Medulla oblongata (tissue), 1 donor: ENCODE measurements around the gene ZFP36.
A peak's percentile ranks its signal among the peaks of the same experiment; 100 is the strongest.

Source experiments
- DNase-seq: peaks from one replicate; pipeline ENCODE4 v3.0.0-alpha.2; 2015; ENCODE audit errors: extremely low spot score

Gene ZFP36

GRCh38 chr19:39419003-39419402 is 12.4 kb downstream of the ZFP36 start:
- DNase-seq, result no peak

- DNase-seq, result no peak
Measured at GRCh38 chr19:39420769-39421168, 14.1 kb downstream of the ZFP36 start.

DNA sequence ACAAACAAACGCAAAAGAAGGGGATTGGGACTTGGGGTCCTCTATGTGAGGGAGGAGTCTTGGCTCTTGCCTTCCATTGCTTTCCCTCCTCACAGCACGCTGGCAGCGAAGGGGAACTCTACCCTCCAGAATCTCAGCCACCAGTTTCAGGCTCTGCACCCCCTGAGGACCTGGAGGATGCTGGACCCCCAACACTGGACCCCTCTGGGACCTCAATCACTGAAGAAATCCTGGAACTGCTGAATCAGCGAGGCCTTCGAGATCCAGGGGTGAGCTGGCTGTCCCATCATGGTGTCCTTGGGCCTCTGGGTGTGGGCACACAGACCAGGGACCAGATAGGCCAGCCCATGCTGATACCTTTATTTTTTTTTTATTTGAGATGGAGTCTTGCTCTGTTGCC is 15.4 kb downstream of the ZFP36 start:
- no peak for DNase-seq

DNA sequence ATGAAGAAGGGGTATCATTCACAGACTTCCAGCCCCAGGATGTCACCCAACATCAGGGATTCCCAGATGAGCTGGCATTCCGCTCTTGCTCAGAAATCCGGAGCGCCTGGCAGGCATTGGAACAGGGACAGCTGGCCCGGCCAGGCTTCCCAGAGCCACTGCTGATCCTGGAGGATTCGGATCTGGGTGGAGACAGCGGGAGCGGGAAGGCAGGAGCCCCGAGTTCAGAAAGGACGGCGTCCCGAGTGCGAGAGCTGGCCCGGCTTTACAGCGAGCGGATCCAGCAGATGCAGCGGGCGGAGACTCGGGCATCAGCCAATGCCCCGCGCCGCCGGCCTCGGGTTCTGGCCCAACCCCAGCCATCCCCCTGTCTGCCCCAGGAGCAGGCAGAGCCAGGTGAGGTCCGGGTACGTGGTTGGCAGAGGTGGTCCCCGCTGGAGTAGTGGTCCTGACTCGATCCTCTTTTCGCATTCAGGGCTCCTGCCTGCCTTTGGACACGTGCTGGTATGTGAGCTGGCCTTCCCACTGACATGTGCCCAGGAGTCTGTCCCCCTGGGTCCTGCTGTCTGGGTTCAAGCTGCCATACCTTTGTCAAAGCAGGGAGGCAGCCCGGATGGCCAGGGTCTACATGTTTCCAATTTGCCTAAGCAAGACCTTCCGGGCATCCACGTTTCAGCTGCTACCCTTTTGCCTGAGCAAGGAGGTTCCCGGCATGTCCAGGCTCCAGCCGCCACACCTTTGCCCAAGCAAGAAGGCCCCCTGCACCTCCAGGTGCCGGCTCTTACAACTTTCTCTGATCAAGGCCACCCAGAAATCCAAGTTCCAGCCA is 16.8 kb downstream of the ZFP36 start:
- DNase-seq, result no peak

DNA sequence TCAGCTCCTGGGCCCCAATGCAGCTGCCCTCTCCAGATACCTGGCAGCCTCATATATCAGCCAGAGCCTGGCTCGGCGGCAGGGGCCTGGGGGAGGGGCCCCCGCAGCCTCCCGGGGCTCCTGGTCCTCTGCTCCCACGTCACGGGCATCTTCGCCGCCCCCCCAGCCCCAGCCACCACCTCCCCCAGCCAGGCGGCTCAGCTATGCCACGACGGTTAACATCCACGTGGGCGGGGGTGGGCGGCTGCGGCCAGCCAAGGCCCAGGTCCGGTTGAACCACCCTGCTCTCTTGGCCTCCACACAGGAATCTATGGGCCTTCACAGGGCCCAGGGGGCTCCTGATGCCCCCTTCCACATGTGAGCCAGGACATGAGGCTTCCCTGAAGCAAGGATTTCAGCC is 18.3 kb downstream of the ZFP36 start:
- no peak for DNase-seq

DNA sequence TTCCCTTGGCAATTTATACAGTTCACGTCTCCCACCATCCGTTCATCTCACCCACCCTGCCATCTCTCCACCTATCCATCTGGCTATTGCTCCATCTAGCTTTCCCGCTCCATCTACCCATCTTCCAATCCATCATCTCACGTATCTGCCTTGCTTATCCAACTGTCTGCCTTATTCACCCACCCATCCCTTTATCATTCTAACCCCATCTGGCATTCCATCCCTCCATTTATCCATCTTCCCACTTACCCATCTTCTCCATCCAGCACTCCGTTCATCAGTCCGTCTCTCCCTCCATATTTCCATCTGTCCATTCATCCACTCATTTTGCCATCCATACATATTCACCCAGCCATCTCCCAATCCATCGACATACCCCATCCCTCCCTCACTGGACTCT is 19.1 kb downstream of the ZFP36 start:
- no peak for DNase-seq

DNA sequence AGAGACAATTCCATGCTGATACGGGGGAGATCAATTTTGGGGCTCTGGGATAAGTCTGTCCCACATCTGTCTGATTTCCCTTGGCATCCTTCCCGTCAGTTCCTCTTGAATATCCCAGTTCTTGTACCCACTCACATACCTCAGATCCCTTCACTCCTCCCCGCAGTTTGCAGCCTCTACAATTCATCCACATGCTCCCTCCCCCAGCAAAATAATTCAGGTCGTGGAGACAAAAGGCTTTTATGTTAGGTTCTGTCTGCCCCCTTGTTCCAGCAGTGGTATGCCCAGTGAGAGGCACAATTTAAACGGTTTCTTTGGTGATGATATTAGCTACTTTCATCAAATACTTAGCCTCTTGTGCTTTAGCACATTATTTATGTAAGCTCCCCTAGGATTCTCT is 19.5 kb downstream of the ZFP36 start:
- DNase-seq, result peak; percentile 35

GRCh38 chr19:39427707-39428106 is 21.1 kb downstream of the ZFP36 start:
- no peak for DNase-seq

DNA sequence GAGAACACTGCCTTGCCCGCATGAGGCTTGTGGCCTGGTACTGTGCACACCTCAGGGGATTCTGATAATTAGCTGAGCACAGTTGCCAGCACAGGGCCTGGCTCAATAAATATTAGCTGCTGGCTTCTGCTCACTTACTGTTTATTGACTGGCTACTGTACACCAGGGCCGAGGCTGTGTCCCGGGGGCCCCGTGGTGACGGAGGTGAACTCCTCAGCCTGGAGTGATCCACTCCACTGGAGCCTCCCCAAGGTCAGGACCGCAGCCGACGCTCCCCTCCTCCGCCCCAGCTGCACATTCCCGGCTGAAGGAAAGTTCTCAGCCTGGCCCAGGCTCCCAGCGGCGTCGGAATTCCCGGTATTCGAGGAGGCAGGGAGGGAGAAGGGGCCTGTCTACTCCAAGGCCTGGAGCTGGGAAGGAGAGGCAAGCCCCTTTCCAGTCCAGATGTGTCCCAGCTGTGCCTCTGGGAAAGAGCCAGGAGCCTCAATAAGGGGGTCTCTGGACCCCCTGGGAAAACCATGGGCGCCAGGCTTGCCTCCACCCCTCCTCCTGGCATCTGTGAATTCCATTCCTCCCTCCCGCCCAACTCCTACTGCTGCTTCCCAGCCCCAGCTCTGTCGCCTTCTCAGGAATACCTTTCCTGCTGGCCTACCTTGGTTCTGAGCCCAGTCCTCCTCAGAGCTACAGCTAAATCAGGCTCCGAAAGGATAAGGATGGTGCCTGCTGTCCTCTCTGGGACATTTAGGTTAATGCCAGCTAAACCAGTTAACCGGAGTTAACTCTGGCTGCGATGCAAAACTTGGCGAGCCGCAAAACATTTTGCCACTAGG is 21.9 kb downstream of the ZFP36 start:
- DNase-seq, result no peak

- DNase-seq, result peak; percentile 37
Measured at GRCh38 chr19:39430675-39431593, 24.3 kb downstream of the ZFP36 start.

GRCh38 chr19:39432677-39433025 is 26.0 kb downstream of the ZFP36 start:
- DNase-seq, result no peak

- no peak for DNase-seq
Measured at GRCh38 chr19:39433480-39434079, 26.9 kb downstream of the ZFP36 start.

- no peak for DNase-seq
Measured at GRCh38 chr19:39434123-39435076, 27.8 kb downstream of the ZFP36 start.

GRCh38 chr19:39435499-39436349 is 29.1 kb downstream of the ZFP36 start, which contains the start of gene RPS16:
Gene RPS16 (minus strand): TSS chr19:39435949. CDS start chr19:39435895, 54 bp downstream.
- peak; percentile 98 for DNase-seq

DNA sequence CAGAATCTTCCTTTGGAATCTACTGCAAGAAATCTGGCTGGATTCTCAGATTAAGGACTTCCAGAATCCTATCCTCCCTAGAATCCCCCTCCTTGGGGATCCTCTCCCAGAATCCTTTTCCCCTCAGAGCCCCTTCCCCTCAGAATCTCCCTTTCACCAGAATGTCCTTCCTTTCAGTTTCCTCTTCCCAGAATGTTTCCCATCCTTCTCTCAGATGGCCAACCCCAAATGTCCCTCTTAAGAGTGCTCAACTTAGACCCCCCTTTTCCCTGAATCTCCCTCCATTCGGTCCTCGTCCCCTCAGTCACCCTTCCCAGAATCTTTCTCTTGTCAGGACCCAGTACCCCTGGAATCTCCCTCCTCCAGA is 29.7 kb downstream of the ZFP36 start:
- DNase-seq, result no peak

DNA sequence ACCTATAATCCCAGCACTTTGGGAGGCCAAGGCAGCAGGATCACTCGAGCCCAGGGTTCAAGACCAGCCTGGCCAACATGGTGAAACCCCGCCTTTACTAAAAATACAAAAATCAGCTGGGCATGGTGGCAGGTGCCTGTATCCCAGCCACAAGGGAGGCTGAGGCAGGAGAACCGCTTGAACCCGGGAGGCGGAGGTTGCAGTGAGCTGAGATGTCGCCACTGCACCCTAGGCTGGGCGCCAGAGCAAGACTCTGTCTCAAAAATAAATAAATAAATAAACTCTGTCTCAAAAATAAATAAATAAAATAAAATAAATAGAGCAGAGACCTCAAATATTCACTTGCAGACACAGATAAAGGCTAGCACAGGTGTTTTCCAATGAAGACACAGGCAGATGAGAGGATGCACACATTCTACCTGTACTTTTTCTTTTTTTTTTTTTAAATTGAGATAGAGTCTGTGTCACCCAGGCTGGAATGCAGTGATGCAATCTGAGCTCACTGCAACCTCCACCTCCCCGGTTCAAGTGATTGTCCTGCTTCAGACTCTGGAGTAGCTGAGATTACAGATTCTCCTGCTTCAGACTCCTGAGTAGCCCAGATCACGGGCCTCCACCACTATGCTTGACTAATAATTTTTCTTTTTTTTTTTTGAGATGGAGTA is 31.8 kb downstream of the ZFP36 start:
- no peak for DNase-seq

DNA sequence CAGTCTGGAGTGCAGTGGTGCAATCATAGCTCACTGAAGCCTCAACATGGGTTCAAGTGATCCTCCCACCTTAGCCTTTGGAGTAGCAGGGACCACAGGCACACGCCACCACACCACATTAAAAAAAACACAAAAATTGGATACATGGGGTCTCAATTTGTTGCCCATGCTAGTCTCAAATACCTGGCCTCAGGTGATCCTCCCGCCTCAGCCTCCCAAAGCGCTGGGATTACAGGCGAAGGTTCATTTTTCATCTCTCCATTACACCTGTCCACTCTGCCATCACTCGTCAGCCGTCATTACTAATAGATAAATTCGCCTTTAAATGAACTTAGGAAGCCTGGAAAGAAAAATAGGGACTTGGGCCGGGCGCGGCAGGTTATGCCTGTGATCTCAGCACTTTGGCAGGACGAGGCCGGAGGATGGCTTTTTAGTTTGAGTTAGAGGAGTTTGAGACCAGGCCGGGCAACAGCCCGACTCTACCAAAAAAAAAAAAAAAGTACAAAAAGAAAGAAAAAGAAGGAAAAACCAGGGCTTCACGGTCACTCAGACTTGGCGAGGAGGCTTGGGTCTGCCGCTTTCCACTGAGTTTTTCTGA is 38.0 kb downstream of the ZFP36 start:
- DNase-seq, result no peak
